Neural cell (in vitro differentiated cells): ENCODE data around the gene SGK2. TPM values are rescaled to one million over a fixed set of nuclear protein-coding genes. Genes with fewer than 3 reads are reported as not detected.

Source experiments
- H2AFZ ChIP-seq: fragments of 200-600, 300-800 bp; sonication (generic), shearing (Covaris generic); 2 replicates; pipeline ENCODE4 v1.6.0; 2014; ENCODE audit warnings: low read depth, mild to moderate bottlenecking, antibody characterized with exemption, low read length, moderate library complexity
- H3F3A ChIP-seq: fragments of 200-600 bp; shearing (Covaris generic); 2 replicates; pipeline ENCODE4 v1.6.1; 2016; ENCODE audit warnings: mild to moderate bottlenecking, moderate library complexity, mixed read lengths, antibody characterized with exemption, low read length; ENCODE audit not compliant: insufficient read depth, poor library complexity, severe bottlenecking
- H3K27ac ChIP-seq: fragments of 200-600, 300-800 bp; sonication (generic), shearing (Covaris generic); 2 replicates; pipeline ENCODE4 v1.5.1; 2014; ENCODE audit warnings: mild to moderate bottlenecking, low read length, moderate library complexity
- H3K27me3 ChIP-seq: fragments of 300-800, 200-600 bp; sonication (generic), shearing (Covaris generic); 2 replicates; pipeline ENCODE4 v1.6.0; 2014; ENCODE audit warnings: mild to moderate bottlenecking, low read depth, low read length, moderate library complexity; ENCODE audit not compliant: insufficient read depth
- H3K36me3 ChIP-seq: fragments of 300-800, 200-600 bp; sonication (generic), shearing (Covaris generic); 2 replicates; pipeline ENCODE4 v1.5.1; 2014; ENCODE audit warnings: mild to moderate bottlenecking, antibody characterized with exemption, low read length, moderate library complexity; ENCODE audit not compliant: insufficient read depth
- H3K4me2 ChIP-seq: fragments of 300-800, 200-600 bp; sonication (generic), shearing (Covaris generic); 2 replicates; pipeline ENCODE4 v1.6.0; 2014; ENCODE audit warnings: mild to moderate bottlenecking, low read length
- H3K4me3 ChIP-seq: fragments of 300-800, 200-600 bp; sonication (generic), shearing (Covaris generic); 2 replicates; pipeline ENCODE4 v1.5.1; 2014; ENCODE audit warnings: mild to moderate bottlenecking, low read length, moderate library complexity
- H3K79me2 ChIP-seq: fragments of 200-600 bp; shearing (Covaris generic); replicated peaks from 2 replicates; pipeline ENCODE4 v1.6.0; 2014; ENCODE audit warnings: mild to moderate bottlenecking, low read length, moderate library complexity; ENCODE audit not compliant: insufficient read depth
- H3K9ac ChIP-seq: fragments of 300-800, 200-600 bp; sonication (generic), shearing (Covaris generic); 2 replicates; pipeline ENCODE4 v1.6.1; 2016; ENCODE audit warnings: mild to moderate bottlenecking, low read length, mixed read lengths
- H3K9me2 ChIP-seq: fragments of 200-600 bp; shearing (Covaris generic); 2 replicates; pipeline ENCODE4 v1.6.1; 2016; ENCODE audit warnings: mild to moderate bottlenecking, low read length, mixed read lengths; ENCODE audit not compliant: insufficient read depth
- H3K9me3 ChIP-seq: fragments of 200-600, 300-800 bp; sonication (generic), shearing (Covaris generic); 2 replicates; pipeline ENCODE4 v1.6.1; 2016; ENCODE audit warnings: mild to moderate bottlenecking, mixed run types, low read length, moderate library complexity, mixed read lengths
- H4K20me1 ChIP-seq: fragments of 200-600 bp; shearing (Covaris generic); 2 replicates; pipeline ENCODE4 v1.6.1; 2016; ENCODE audit warnings: mild to moderate bottlenecking, mixed run types; ENCODE audit not compliant: insufficient read depth
- EP300 ChIP-seq: fragments of 450-650 bp; conservative IDR thresholded peaks from 2 replicates; pipeline ENCODE4 v1.6.1; 2014; ENCODE audit warnings: antibody characterized with exemption, mild to moderate bottlenecking, moderate library complexity; ENCODE audit not compliant: poor library complexity, severe bottlenecking
- EZH2 ChIP-seq: fragments of 200-600, 300-800 bp; shearing (Covaris generic), sonication (generic); IDR thresholded peaks from 2 replicates; pipeline ENCODE4 v1.6.1; 2014; ENCODE audit warnings: antibody characterized with exemption, low read length, borderline replicate concordance, mild to moderate bottlenecking; ENCODE audit not compliant: insufficient read depth, poor library complexity, severe bottlenecking
- MXI1 ChIP-seq: fragments of 450-650 bp; conservative IDR thresholded peaks from 2 replicates; pipeline ENCODE4 v1.6.1; 2014; ENCODE audit warnings: antibody characterized with exemption, mild to moderate bottlenecking; ENCODE audit not compliant: poor library complexity, severe bottlenecking
- POLR2AphosphoS5 ChIP-seq: IDR thresholded peaks from 2 replicates; pipeline ENCODE4 v1.6.1; 2012
- RAD21 ChIP-seq: fragments of 450-650 bp; conservative IDR thresholded peaks from 2 replicates; pipeline ENCODE4 v1.6.1; 2014; ENCODE audit warnings: antibody characterized with exemption, mild to moderate bottlenecking, moderate library complexity
- SMC3 ChIP-seq: fragments of 450-650 bp; conservative IDR thresholded peaks from 2 replicates; pipeline ENCODE4 v1.6.1; 2014; ENCODE audit warnings: antibody characterized with exemption, mild to moderate bottlenecking, moderate library complexity; ENCODE audit not compliant: poor library complexity
- TAF1 ChIP-seq: IDR thresholded peaks from 2 replicates; pipeline ENCODE4 v1.6.1; 2012; ENCODE audit warnings: low read depth
- polyA plus RNA-seq: library from polyadenylated mRNA; depleted of rRNA; stranded (reverse); fragments of >200 nt; gene quantifications from 2 replicates; pipeline ENCODE4 v1.2.3, GENCODE V29; 2014
- TF ChIP-seq, protein P1 (sequence below): fragments of 450-650 bp; IDR thresholded peaks from 2 replicates; pipeline ENCODE4 v1.5.1; 2014; ENCODE audit warnings: antibody characterized with exemption, mild to moderate bottlenecking, moderate library complexity; ENCODE audit not compliant: poor library complexity, severe bottlenecking
- TF ChIP-seq, protein P2 (sequence below): IDR thresholded peaks from 2 replicates; pipeline ENCODE4 v1.6.1; 2012; ENCODE audit warnings: borderline replicate concordance

The SGK2 gene
- polyA plus RNA-seq, 1 donor from 2014 or later = 0.81 TPM

DNA sequence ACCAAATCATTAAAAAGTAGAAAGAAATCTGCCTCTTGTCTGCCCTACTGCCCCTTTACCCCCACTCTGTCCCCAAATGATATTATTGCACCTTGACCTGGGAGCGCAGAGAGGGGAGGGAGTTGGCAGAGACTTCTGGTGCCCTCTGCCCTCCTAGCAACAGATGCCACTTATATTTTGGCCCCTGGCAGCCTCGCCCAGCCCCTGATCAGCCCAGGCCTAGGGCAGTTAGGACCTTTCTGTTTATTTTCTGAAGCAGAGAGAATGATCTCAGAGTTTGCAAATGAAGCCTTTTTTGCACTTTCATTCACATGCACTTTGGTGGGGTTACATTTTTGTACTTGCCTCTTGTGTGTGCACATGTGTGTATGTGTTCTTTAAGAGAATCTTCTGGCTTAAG, 8.4 kb upstream of the SGK2 start:
- H3K27ac ChIP-seq = no peak overlapping the region
- no peaks in the 10 kb centered on the region for H4K20me1 ChIP-seq
- TF ChIP-seq EP300 (no peak), EZH2 (no peak), SMC3 (no peak), MXI1 (no peak), RAD21 (no peak), POLR2AphosphoS5 (no peak), TAF1 (no peak)
- TF ChIP-seq, protein P1, sequence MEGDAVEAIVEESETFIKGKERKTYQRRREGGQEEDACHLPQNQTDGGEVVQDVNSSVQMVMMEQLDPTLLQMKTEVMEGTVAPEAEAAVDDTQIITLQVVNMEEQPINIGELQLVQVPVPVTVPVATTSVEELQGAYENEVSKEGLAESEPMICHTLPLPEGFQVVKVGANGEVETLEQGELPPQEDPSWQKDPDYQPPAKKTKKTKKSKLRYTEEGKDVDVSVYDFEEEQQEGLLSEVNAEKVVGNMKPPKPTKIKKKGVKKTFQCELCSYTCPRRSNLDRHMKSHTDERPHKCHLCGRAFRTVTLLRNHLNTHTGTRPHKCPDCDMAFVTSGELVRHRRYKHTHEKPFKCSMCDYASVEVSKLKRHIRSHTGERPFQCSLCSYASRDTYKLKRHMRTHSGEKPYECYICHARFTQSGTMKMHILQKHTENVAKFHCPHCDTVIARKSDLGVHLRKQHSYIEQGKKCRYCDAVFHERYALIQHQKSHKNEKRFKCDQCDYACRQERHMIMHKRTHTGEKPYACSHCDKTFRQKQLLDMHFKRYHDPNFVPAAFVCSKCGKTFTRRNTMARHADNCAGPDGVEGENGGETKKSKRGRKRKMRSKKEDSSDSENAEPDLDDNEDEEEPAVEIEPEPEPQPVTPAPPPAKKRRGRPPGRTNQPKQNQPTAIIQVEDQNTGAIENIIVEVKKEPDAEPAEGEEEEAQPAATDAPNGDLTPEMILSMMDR = no peak
- TF ChIP-seq, protein P2, sequence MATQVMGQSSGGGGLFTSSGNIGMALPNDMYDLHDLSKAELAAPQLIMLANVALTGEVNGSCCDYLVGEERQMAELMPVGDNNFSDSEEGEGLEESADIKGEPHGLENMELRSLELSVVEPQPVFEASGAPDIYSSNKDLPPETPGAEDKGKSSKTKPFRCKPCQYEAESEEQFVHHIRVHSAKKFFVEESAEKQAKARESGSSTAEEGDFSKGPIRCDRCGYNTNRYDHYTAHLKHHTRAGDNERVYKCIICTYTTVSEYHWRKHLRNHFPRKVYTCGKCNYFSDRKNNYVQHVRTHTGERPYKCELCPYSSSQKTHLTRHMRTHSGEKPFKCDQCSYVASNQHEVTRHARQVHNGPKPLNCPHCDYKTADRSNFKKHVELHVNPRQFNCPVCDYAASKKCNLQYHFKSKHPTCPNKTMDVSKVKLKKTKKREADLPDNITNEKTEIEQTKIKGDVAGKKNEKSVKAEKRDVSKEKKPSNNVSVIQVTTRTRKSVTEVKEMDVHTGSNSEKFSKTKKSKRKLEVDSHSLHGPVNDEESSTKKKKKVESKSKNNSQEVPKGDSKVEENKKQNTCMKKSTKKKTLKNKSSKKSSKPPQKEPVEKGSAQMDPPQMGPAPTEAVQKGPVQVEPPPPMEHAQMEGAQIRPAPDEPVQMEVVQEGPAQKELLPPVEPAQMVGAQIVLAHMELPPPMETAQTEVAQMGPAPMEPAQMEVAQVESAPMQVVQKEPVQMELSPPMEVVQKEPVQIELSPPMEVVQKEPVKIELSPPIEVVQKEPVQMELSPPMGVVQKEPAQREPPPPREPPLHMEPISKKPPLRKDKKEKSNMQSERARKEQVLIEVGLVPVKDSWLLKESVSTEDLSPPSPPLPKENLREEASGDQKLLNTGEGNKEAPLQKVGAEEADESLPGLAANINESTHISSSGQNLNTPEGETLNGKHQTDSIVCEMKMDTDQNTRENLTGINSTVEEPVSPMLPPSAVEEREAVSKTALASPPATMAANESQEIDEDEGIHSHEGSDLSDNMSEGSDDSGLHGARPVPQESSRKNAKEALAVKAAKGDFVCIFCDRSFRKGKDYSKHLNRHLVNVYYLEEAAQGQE = no peak
- H3K36me3 ChIP-seq = peaks cover 5% of the 10 kb centered on the region
- H3K4me3 ChIP-seq = no peak overlapping the region
- no peaks in the 10 kb centered on the region for H3K79me2 ChIP-seq
- no peak overlapping the region for H3K9ac ChIP-seq
- no peak overlapping the region for H3K4me2 ChIP-seq
- H3F3A ChIP-seq = no peaks in the 10 kb centered on the region
- H3K9me3 ChIP-seq = no peaks in the 10 kb centered on the region
- H2AFZ ChIP-seq = no peak overlapping the region
- H3K27me3 ChIP-seq = no peaks in the 10 kb centered on the region
- no peaks in the 10 kb centered on the region for H3K9me2 ChIP-seq

DNA sequence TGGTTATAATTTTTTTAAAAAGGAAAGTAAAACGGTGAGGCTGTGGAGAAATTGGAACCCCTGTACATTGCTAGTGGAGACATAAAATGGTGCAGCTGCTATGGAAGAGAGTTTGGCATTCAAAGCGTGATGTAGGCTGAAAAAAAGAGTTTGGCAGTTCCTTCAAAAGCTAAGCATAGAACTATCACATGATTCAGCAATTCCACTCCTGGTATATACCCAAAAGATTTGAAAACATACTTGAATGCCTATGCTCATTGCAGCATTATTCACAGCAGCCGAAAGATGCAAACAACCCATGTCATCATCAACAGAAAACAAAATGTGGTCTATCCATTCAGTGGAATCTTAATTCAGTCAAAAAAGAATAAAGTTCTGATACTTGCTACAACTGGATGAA, 4.5 kb upstream of the SGK2 start:
- no peak overlapping the region for H3K4me2 ChIP-seq
- H3K79me2 ChIP-seq = no peaks in the 10 kb centered on the region
- H4K20me1 ChIP-seq = no peaks in the 10 kb centered on the region
- no peak overlapping the region for H3K4me3 ChIP-seq
- no peaks in the 10 kb centered on the region for H3F3A ChIP-seq
- no peak overlapping the region for H2AFZ ChIP-seq
- no peaks in the 10 kb centered on the region for H3K36me3 ChIP-seq
- H3K9me3 ChIP-seq = no peaks in the 10 kb centered on the region
- no peaks in the 10 kb centered on the region for H3K9me2 ChIP-seq
- no peak overlapping the region for H3K9ac ChIP-seq
- TF ChIP-seq, protein P2 = no peak
- TF ChIP-seq RAD21 (no peak), POLR2AphosphoS5 (no peak), EZH2 (no peak), TAF1 (no peak), MXI1 (no peak), EP300 (no peak), SMC3 (no peak)
- TF ChIP-seq, protein P1 = no peak
- H3K27ac ChIP-seq = no peak overlapping the region
- no peaks in the 10 kb centered on the region for H3K27me3 ChIP-seq
